EL (cell line): ENCODE results near the gene PEX3.
"Not testable (repeated sequence)": the region's sequence is repeated elsewhere in the genome, so short reads cannot be mapped to it uniquely, and the experiment has no call there.

ENCODE experiments used
- DNase-seq: peaks from one replicate; pipeline ENCODE4 v3.0.0-alpha.2; 2016

The PEX3 gene

GRCh38 chr6:143449082-143449713, 1.4 kb upstream of the PEX3 start:
- no peak for DNase-seq

GRCh38 chr6:143449714-143450452, 722 bp upstream of the PEX3 start:
- peak; percentile 41 for DNase-seq

GRCh38 chr6:143451531-143451930, 926 bp downstream of the PEX3 start:
- peak; percentile 32 for DNase-seq

- DNase-seq: peak; percentile 65
These were observed 7.2 kb downstream of the PEX3 start for GRCh38 chr6:143457563-143458359.

GRCh38 chr6:143465546-143465945, 14.9 kb downstream of the PEX3 start:
- DNase-seq: no peak

GRCh38 chr6:143468026-143468425, 17.4 kb downstream of the PEX3 start:
- no peak for DNase-seq

- DNase-seq: not testable (repeated sequence)
These were observed 18.2 kb downstream of the PEX3 start for GRCh38 chr6:143468823-143469222.

GRCh38 chr6:143471822-143472221, 21.2 kb downstream of the PEX3 start:
- no peak for DNase-seq

GRCh38 chr6:143476545-143476944, 25.9 kb downstream of the PEX3 start:
- DNase-seq: no peak

- DNase-seq: no peak
These were observed 28.0 kb downstream of the PEX3 start for GRCh38 chr6:143478479-143479062.

GRCh38 chr6:143482593-143482992, 32.0 kb downstream of the PEX3 start:
- DNase-seq: no peak

- no peak for DNase-seq
These were observed 35.4 kb downstream of the PEX3 start for GRCh38 chr6:143485967-143486366.

- no peak for DNase-seq
These were observed 36.1 kb downstream of the PEX3 start for GRCh38 chr6:143486752-143487151.

- no peak for DNase-seq
These were observed 39.6 kb downstream of the PEX3 start for GRCh38 chr6:143490244-143490643.

GRCh38 chr6:143490775-143491174, 40.2 kb downstream of the PEX3 start:
- no peak for DNase-seq

- DNase-seq: no peak
These were observed 46.4 kb downstream of the PEX3 start for GRCh38 chr6:143496974-143497373.

GRCh38 chr6:143498428-143498827, 47.8 kb downstream of the PEX3 start:
- DNase-seq: no peak

- no peak for DNase-seq
These were observed 51.2 kb downstream of the PEX3 start for GRCh38 chr6:143501851-143502250.

- DNase-seq: no peak
These were observed 53.8 kb downstream of the PEX3 start for GRCh38 chr6:143504369-143504768.

- DNase-seq: no peak
These were observed 54.5 kb downstream of the PEX3 start for GRCh38 chr6:143505111-143505510.

- no peak for DNase-seq
These were observed 54.9 kb downstream of the PEX3 start for GRCh38 chr6:143505537-143505936.

GRCh38 chr6:143506199-143506598, 55.6 kb downstream of the PEX3 start:
- DNase-seq: no peak

- no peak for DNase-seq
These were observed 56.0 kb downstream of the PEX3 start for GRCh38 chr6:143506620-143507019.
